Peyer's patch (tissue), 4 donors: ENCODE measurements around the gene PRF1.

Experiments used
- CTCF ChIP-seq, 6 experiments: fragments of 450-650 bp in 4 of 6; fragments of 200-600 bp in 2 of 6; sonication (generic) in 1 of 6; IDR thresholded peaks; one replicate each; pipeline ENCODE4 v1.5.1; 2017 to 2019; ENCODE audit warnings: antibody characterized with exemption in 6 of 6, mild to moderate bottlenecking in 3 of 6, moderate library complexity in 1 of 6
- POLR2A ChIP-seq, 2 donors: fragments of 450-650 bp; IDR thresholded peaks; one replicate each; pipeline ENCODE4 v1.5.1; 2017; ENCODE audit warnings: antibody characterized with exemption in 2 of 2, mild to moderate bottlenecking in 2 of 2, moderate library complexity in 2 of 2

GRCh38 chr10:70650718-70651117 is 48.2 kb upstream of the PRF1 start:
- TF ChIP-seq CTCF (IDR thresholded peaks at IDR 0.05) (no peak), POLR2A (IDR thresholded peaks at IDR 0.05) (no peak)
